Activated CD4-positive, alpha-beta T cell treated with anti-CD3 and anti-CD28 coated beads for 1 hour (primary cell): ENCODE results near the gene HOXA3.

Experiments used
- DNase-seq: peaks from one replicate; pipeline ENCODE4 v3.0.0-alpha.2; 2020

The HOXA3 gene

GRCh38 chr7:27142580-27143022 lies 9.8 kb downstream of the HOXA3 start:
- no peak for DNase-seq

- no peak for DNase-seq
Observed at GRCh38 chr7:27141923-27142579, 10.3 kb downstream of the HOXA3 start.

GRCh38 chr7:27141137-27141922 lies 11.1 kb downstream of the HOXA3 start:
- no peak for DNase-seq

- no peak for DNase-seq
Observed at GRCh38 chr7:27140126-27140857, 12.1 kb downstream of the HOXA3 start.

GRCh38 chr7:27139334-27140125 lies 12.9 kb downstream of the HOXA3 start:
- DNase-seq: no peak

GRCh38 chr7:27138985-27139333 lies 13.4 kb downstream of the HOXA3 start:
- DNase-seq: no peak

- no peak for DNase-seq
Observed at GRCh38 chr7:27138472-27138871, 13.9 kb downstream of the HOXA3 start.

- DNase-seq: no peak
Observed at GRCh38 chr7:27137640-27138315, 14.6 kb downstream of the HOXA3 start.

- no peak for DNase-seq
Observed at GRCh38 chr7:27134392-27134791, 18.0 kb downstream of the HOXA3 start.

GRCh38 chr7:27133409-27134231 lies 18.8 kb downstream of the HOXA3 start:
- DNase-seq: no peak

GRCh38 chr7:27132978-27133377 lies 19.4 kb downstream of the HOXA3 start:
- DNase-seq: no peak

- DNase-seq: no peak
Observed at GRCh38 chr7:27132214-27132613, 20.2 kb downstream of the HOXA3 start.

- DNase-seq: no peak
Observed at GRCh38 chr7:27131390-27131819, 21.0 kb downstream of the HOXA3 start.

GRCh38 chr7:27130540-27131389 lies 21.6 kb downstream of the HOXA3 start, which contains the start of gene HOXA4:
Gene HOXA4, minus strand, starts transcription at chr7:27130757. Its CDS starts 24 bp downstream, at chr7:27130733.
- peak; percentile 57 for DNase-seq

- DNase-seq: no peak
Observed at GRCh38 chr7:27129729-27130539, 22.4 kb downstream of the HOXA3 start.

GRCh38 chr7:27128776-27129728 lies 23.3 kb downstream of the HOXA3 start:
- DNase-seq: no peak

- no peak for DNase-seq
Observed at GRCh38 chr7:27128034-27128433, 24.3 kb downstream of the HOXA3 start.
